ENCODE data around the gene FBRSL1. TPM values are rescaled to one million over a fixed set of nuclear protein-coding genes. Genes with fewer than 3 reads are reported as not detected.
A peak's percentile ranks its signal among the peaks of the same experiment; 100 is the strongest.

Gene FBRSL1
- total RNA-seq, 4 donors from 2014 or later, result 23.3 to 306 (median 49.7) TPM

DNA sequence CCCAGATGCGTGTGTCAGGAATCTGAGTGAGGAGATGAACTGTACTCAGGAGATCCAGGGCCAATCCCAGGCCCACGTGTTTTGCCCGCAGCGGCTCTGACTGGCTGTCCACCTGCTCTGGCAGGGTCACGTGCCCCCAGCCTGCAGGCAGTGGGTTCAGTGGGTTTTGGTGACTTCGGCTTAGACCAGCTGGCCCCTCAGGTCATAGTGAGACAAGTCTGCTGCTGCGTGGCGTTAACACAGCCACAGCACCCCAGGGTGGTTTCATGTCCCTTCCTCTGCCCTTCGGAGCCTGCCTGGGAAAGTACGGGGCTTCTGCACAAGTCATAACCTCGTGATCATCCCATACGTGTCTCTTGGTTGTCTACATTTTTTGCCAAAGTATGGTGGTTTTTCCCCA is 2.6 kb downstream of the FBRSL1 start:
- in situ Hi-C loops (cut with MboI; ENCODE audit: low pct_ligation_motif_present in 1 of 4, low pct_unique_long_range_greater_than_20kb in 1 of 4, low sequenced_read_pairs in 3 of 4) (no loop called here), intact Hi-C loops (cut with DNase I; ENCODE audit: low total_unique reads) (no loop called here)
- Histone ChIP-seq H3K36me3 (no peaks in the 10 kb centered on the region), H3K27me3 (no peaks in the 10 kb centered on the region), H3K9me3 (no peaks in the 10 kb centered on the region), H3K27ac (peak overlapping the region in 1 of 4 donors; percentile 39), H3K4me3 (peak overlapping the region in 1 of 4 donors; percentile 86), H3K4me1 (peaks cover 33 to 67% (median 49%) of the 10 kb centered on the region in 4 donors)
- TF ChIP-seq EP300 (IDR thresholded peaks at IDR 0.05; ENCODE audit: low read depth), result no peak
- no peak for TF ChIP-seq POLR2AphosphoS5 (IDR thresholded peaks at IDR 0.05)
- TF ChIP-seq POLR2A (IDR thresholded peaks at IDR 0.05), result no peak
- TF ChIP-seq, protein P1, sequence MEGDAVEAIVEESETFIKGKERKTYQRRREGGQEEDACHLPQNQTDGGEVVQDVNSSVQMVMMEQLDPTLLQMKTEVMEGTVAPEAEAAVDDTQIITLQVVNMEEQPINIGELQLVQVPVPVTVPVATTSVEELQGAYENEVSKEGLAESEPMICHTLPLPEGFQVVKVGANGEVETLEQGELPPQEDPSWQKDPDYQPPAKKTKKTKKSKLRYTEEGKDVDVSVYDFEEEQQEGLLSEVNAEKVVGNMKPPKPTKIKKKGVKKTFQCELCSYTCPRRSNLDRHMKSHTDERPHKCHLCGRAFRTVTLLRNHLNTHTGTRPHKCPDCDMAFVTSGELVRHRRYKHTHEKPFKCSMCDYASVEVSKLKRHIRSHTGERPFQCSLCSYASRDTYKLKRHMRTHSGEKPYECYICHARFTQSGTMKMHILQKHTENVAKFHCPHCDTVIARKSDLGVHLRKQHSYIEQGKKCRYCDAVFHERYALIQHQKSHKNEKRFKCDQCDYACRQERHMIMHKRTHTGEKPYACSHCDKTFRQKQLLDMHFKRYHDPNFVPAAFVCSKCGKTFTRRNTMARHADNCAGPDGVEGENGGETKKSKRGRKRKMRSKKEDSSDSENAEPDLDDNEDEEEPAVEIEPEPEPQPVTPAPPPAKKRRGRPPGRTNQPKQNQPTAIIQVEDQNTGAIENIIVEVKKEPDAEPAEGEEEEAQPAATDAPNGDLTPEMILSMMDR (IDR thresholded peaks at IDR 0.05), result no peak
- WGBS, 2 donors (ENCODE audit: low coverage in 1 of 2), result 78 to 80% methylated on average over 4 to 12 of the region's 12 CpGs
- peak; percentile 35 for DNase-seq

DNA sequence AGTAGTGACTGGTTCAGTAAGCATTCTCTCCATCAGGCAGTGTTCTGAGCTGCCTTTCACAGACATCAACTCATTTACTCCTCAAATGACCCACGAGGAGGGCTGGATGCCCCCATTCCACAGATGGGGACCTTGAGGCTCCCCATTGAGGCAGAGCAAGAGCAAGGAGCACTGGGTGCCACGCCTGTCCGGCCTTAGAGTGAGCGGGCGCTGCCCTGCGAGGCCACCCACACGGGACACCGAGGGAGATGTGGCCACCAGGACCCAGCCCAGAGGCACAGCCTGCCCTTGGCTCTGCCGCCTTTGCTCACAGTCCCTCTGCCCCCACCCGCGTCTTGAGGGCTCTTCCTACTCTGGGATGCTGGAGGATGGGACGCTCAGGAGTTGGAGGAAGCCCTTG is 3.0 kb downstream of the FBRSL1 start:
- Histone ChIP-seq H3K36me3 (no peaks in the 10 kb centered on the region), H3K27me3 (no peaks in the 10 kb centered on the region), H3K9me3 (no peaks in the 10 kb centered on the region), H3K27ac (peak overlapping the region in 1 of 4 donors; percentile 39), H3K4me1 (peaks cover 33 to 68% (median 50%) of the 10 kb centered on the region in 4 donors), H3K4me3 (peak overlapping the region in 1 of 4 donors; percentile 2)
- no peak for DNase-seq
- WGBS, 2 donors (ENCODE audit: low coverage in 1 of 2), result 60 to 81% methylated on average over 1 to 12 of the region's 12 CpGs
- TF ChIP-seq EP300 (IDR thresholded peaks at IDR 0.05; ENCODE audit: low read depth) (no peak), POLR2AphosphoS5 (IDR thresholded peaks at IDR 0.05) (no peak), POLR2A (IDR thresholded peaks at IDR 0.05) (no peak)
- TF ChIP-seq, protein P1 (IDR thresholded peaks at IDR 0.05), result no peak
- intact Hi-C loops (cut with DNase I; ENCODE audit: low total_unique reads) (no loop called here), in situ Hi-C loops (cut with MboI; ENCODE audit: low pct_ligation_motif_present in 1 of 4, low pct_unique_long_range_greater_than_20kb in 1 of 4, low sequenced_read_pairs in 3 of 4) (no loop called here)

DNA sequence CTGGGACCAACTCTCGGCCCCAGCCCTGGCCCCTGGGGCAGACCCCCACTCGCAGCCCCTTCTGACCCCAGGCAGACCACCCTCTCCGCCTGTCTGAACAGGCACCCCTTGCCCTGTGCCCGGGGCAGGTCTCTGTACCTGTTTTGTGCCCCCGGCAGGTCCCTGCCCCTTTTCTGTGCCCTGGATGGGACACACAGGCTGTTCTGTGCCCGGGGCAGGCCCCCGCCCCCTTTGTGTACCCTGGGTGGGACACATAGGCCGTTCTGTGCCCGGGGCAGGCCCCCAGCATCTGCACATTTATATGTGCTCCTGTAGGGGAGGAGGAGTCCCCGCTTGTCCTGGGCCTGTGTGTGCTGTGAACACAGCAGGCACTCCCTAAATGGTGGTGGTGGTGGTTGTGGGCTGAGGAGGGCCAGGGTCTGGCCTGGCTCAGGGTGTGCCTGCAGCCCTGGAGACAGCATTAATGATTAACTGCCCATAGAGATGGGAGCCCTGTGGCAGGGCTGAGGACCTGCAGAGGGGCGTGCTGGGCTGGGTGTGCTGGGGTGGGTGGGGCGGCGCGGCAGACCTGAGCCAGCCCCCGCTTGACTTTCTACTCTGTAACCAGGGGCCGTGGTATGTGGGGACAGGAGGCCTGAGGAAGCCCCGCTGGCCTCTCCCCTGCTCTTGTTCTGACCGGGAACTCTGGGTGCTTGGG is 3.7 kb downstream of the FBRSL1 start:
- no peaks in the 10 kb centered on the region for H3K36me3 ChIP-seq
- in situ Hi-C loops (cut with MboI; ENCODE audit: low pct_ligation_motif_present in 1 of 4, low pct_unique_long_range_greater_than_20kb in 1 of 4, low sequenced_read_pairs in 3 of 4) (no loop called here), intact Hi-C loops (cut with DNase I; ENCODE audit: low total_unique reads) (no loop called here)
- 65% methylated on average over 18 of the region's 18 CpGs; no CpG with 5 or more reads in 1 of the 2 donors for WGBS, 2 donors (ENCODE audit: low coverage in 1 of 2)
- DNase-seq, result no peak
- peak overlapping the region in 2 of 4 donors; percentile 4 to 39 for H3K27ac ChIP-seq
- no peaks in the 10 kb centered on the region for H3K27me3 ChIP-seq
- H3K4me1 ChIP-seq, result peaks cover 33 to 62% (median 49%) of the 10 kb centered on the region in 4 donors
- H3K4me3 ChIP-seq, result peak overlapping the region in 1 of 4 donors; percentile 2
- TF ChIP-seq POLR2AphosphoS5 (IDR thresholded peaks at IDR 0.05) (no peak), EP300 (IDR thresholded peaks at IDR 0.05; ENCODE audit: low read depth) (no peak), POLR2A (IDR thresholded peaks at IDR 0.05) (no peak)
- TF ChIP-seq, protein P1 (IDR thresholded peaks at IDR 0.05), result no peak
- no peaks in the 10 kb centered on the region for H3K9me3 ChIP-seq

DNA sequence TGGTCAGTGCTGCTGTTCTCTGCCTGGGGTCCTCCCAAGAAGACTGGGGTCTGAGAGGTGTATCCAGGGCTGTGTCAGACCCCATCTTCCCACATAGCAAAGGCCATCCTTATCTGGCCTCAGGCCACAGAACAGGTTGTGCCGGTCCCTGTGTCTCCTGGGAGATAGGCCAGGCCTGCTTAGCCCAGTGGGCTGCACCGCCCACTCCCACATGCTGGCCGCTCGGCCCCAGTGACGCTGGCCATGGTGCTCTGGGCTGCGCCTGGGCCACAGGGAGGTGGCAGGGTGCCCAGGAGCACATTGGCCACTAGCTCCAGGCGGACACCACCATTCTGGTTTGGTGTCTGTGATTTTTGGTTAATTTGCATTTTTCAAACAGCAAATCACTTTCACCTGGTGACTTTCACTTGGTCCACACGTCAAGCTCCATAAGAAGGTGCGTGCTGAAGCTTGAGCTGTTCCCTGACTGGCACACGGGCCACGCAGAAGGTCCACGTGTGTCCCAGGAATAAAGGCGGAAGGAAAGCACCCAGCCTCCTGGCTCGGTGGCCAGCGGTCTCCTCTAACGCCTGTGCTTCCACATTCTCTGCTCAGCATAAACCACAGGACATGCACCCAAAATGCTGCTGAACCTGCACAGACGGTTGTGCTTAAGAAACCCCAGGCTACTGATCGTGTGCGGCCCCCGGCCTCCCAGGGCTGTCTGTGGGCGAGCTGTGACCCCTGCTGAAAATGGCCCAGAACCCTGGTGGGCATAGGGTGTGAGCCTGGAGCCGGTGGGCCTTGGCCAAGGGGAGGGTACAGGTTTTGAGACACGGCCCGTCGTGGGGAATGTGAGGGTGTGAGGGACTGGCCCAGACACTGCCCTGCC is 4.6 kb downstream of the FBRSL1 start:
- Histone ChIP-seq H3K27me3 (no peaks in the 10 kb centered on the region), H3K4me1 (peaks cover 32 to 62% (median 44%) of the 10 kb centered on the region in 4 donors), H3K9me3 (no peaks in the 10 kb centered on the region), H3K4me3 (no peak overlapping the region), H3K36me3 (no peaks in the 10 kb centered on the region), H3K27ac (peak overlapping the region in 1 of 4 donors; percentile 39)
- in situ Hi-C loops (cut with MboI; ENCODE audit: low pct_ligation_motif_present in 1 of 4, low pct_unique_long_range_greater_than_20kb in 1 of 4, low sequenced_read_pairs in 3 of 4) (no loop called here), intact Hi-C loops (cut with DNase I; ENCODE audit: low total_unique reads) (no loop called here)
- DNase-seq, result no peak
- 74% methylated on average over 25 of the region's 25 CpGs; no CpG with 5 or more reads in 1 of the 2 donors for WGBS, 2 donors (ENCODE audit: low coverage in 1 of 2)
- no peak for TF ChIP-seq POLR2A (IDR thresholded peaks at IDR 0.05)
- TF ChIP-seq, protein P1 (IDR thresholded peaks at IDR 0.05), result no peak
- no peak for TF ChIP-seq POLR2AphosphoS5 (IDR thresholded peaks at IDR 0.05)
- no peak for TF ChIP-seq EP300 (IDR thresholded peaks at IDR 0.05; ENCODE audit: low read depth)

Data from transverse colon (tissue), 4 donors.